WTC11 (cell line): ENCODE data around the gene VGF.

Experiments used
- ATF6 ChIP-seq: sonication (generic); formaldehyde crosslinking; IDR thresholded peaks from 2 replicates; pipeline ENCODE4 v1.8.1; 2023; ENCODE audit warnings: mild to moderate bottlenecking, missing genetic modification reagents
- CTCF ChIP-seq: fragments of 200-600 bp; IDR thresholded peaks from 2 replicates; pipeline ENCODE4 v1.8.0; 2022; ENCODE audit warnings: antibody characterized with exemption
- MAX ChIP-seq: sonication (generic); formaldehyde crosslinking; IDR thresholded peaks from 2 replicates; pipeline ENCODE4 v1.8.0; 2022; ENCODE audit warnings: mild to moderate bottlenecking, missing genetic modification reagents
- USF1 ChIP-seq: sonication (generic); formaldehyde crosslinking; IDR thresholded peaks from 2 replicates; pipeline ENCODE4 v1.8.0; 2022; ENCODE audit warnings: mild to moderate bottlenecking, missing genetic modification reagents

- TF ChIP-seq USF1 (CRISPR knock-in tag) (no peak), CTCF (no peak), MAX (CRISPR knock-in tag) (no peak), ATF6 (no peak)
Observed at GRCh38 chr7:101212014-101212413, 46.6 kb upstream of the VGF start.
